ENCODE data around the gene BAZ2B.

The BAZ2B gene

DNA sequence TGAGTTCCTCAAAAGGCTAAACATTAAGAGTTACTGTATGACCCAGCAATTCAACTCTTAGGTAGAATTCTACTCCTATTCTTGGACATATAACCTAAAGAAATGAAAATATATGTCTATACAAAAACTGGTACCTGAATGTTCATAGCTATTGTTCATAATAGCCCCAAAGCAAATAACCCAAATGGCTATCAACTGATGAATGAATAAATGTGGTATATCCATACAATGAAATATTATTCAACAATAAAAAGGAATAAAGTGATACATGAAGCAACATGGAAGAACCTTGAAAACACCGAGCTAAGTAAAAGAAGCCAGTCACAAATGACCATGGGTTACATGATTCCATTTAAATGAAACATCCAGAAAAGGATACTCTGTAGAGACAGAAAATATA lies 114.6 kb downstream of the BAZ2B start:
- H3K4me3 Mint-ChIP-seq = no peak overlapping the region
- peaks cover 23% of the 10 kb centered on the region for H3K4me1 Mint-ChIP-seq
- no peak overlapping the region for H3K27ac Mint-ChIP-seq
- no peaks in the 10 kb centered on the region for H3K27me3 Mint-ChIP-seq
- H3K36me3 Mint-ChIP-seq = peaks cover 16% of the 10 kb centered on the region
- H3K9me3 Mint-ChIP-seq = peaks cover 8% of the 10 kb centered on the region

DNA sequence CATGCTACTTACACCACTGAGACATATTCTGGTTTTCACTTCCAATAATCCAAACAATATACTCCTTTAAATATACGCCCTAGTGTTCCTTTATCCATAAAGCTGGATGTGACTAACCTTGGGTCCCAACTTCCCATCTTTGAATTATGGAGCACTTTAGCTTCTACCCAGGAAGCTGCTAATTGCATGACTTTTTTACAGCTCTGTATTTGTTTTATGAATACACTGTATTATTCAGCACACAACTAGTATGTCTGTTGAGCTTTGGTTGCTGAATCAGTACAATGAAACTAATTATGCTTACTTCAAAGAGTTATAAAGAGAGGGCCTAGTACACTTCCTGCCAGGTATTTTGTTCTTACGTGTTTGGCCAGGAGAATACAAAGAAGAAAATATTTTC lies 118.5 kb downstream of the BAZ2B start:
- peaks cover 12% of the 10 kb centered on the region for H3K36me3 Mint-ChIP-seq
- H3K27me3 Mint-ChIP-seq = no peaks in the 10 kb centered on the region
- H3K4me3 Mint-ChIP-seq = no peak overlapping the region
- peak overlapping the region; percentile 65 for H3K27ac Mint-ChIP-seq
- peaks cover 8% of the 10 kb centered on the region for H3K9me3 Mint-ChIP-seq
- peaks cover 17% of the 10 kb centered on the region for H3K4me1 Mint-ChIP-seq

DNA sequence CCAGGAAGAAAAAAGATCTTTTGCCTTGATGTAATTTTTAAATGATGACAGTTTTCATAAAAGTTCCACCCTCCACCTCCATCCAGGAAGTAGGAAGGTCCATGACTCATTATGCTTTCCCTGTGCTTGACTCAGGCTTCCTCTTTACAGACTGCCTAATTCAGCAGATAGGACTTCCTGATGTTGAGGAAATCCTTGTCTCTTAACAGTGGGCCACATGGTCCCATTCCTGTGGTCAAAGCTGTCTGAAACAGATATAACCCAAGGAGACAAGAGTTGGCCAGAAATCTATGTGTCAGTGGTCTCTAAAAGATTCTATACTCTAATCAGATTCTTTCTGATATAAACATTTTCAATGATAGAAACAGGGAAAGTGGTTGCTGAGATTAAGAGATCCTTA lies 119.1 kb downstream of the BAZ2B start:
- Mint-ChIP-seq H3K36me3 (peaks cover 12% of the 10 kb centered on the region), H3K27ac (peak overlapping the region; percentile 65), H3K4me1 (peaks cover 17% of the 10 kb centered on the region), H3K27me3 (no peaks in the 10 kb centered on the region), H3K4me3 (no peak overlapping the region), H3K9me3 (peaks cover 8% of the 10 kb centered on the region)

DNA sequence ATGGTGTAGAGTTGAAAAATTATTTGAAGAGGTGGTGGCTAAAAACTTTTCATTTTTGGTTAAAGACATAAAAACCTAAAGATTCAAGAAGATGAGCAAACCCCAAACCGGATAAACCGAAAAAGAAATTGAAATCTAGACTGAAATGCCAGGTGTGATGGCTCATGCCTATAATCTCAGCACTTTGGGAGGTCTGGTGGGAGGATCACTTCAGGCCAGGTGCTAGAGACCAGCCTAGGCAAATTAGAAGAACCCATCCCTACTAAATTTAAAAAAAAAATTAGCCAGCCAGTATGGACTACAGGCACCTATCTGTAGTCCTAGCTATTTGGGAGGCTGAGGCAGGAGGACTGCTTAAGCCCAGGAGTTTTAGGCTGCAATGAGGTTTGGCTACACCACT lies 126.9 kb downstream of the BAZ2B start:
- Mint-ChIP-seq H3K9me3 (no peaks in the 10 kb centered on the region), H3K27me3 (no peaks in the 10 kb centered on the region), H3K27ac (no peak overlapping the region), H3K36me3 (peaks cover 5% of the 10 kb centered on the region), H3K4me3 (no peak overlapping the region), H3K4me1 (peaks cover 6% of the 10 kb centered on the region)

DNA sequence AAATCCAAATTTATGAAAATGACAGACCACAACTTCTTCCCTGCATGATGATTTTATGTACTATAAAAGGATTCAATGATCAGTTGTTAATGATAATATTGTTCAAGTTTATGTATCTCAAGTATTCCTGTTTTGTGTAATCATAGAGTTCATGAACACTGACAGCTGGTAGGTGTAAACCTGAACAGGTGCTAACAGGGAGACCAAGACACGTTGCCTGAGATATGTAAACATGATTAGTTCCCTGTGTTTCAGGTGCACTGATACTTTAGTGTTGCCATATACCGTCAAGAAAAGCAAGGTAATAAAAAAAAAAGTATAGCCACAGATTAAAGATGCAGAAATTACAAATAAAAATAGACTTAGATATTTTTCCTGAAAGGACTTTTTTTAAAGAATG lies 131.8 kb downstream of the BAZ2B start:
- no peak overlapping the region for H3K4me3 Mint-ChIP-seq
- H3K27ac Mint-ChIP-seq = no peak overlapping the region
- peaks cover 5% of the 10 kb centered on the region for H3K36me3 Mint-ChIP-seq
- no peaks in the 10 kb centered on the region for H3K27me3 Mint-ChIP-seq
- no peaks in the 10 kb centered on the region for H3K9me3 Mint-ChIP-seq
- peaks cover 6% of the 10 kb centered on the region for H3K4me1 Mint-ChIP-seq

DNA sequence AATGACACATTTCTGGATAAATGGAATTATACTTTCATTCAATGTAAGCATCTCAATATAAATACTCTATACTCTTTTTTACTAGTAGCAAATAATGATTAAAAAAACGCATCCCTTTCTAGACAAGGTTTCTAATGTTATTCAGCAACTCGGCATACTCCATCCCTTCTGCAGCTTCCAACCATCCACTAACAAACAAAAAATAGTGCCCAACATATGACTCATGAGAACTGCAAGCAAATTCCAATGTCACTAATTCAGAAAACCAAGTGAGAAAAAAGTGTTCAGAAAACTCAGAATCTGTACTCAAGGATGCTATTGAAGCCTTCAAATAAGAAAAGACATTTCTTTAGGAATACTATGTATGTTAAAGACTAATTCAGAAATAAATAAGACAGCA lies 140.0 kb downstream of the BAZ2B start:
- Mint-ChIP-seq H3K27ac (no peak overlapping the region), H3K27me3 (no peaks in the 10 kb centered on the region), H3K36me3 (peaks cover 28% of the 10 kb centered on the region), H3K4me1 (no peaks in the 10 kb centered on the region), H3K9me3 (peaks cover 8% of the 10 kb centered on the region), H3K4me3 (no peak overlapping the region)

DNA sequence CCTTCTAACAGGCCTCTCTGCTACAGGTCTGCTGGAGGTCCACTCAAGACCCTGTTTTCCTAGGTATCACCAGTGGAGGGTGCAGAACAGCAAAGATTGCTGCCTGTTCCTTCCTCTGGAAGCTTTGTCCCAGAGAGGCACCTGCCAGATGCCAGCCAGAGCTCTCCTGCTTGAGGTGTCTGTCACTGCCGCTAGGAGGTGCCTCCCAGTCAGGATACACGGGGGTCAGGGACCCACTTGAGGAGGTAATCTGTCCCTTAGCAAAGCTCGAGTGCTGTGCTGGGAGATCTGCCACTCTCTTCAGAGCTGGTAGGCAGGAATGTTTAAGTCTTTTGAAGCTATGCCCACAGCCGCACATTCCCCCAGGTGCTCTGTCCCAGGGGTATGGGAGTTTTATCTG lies 140.6 kb downstream of the BAZ2B start:
- Mint-ChIP-seq H3K4me3 (no peak overlapping the region), H3K36me3 (peaks cover 30% of the 10 kb centered on the region), H3K9me3 (peaks cover 8% of the 10 kb centered on the region), H3K27ac (no peak overlapping the region), H3K4me1 (no peaks in the 10 kb centered on the region), H3K27me3 (no peaks in the 10 kb centered on the region)

DNA sequence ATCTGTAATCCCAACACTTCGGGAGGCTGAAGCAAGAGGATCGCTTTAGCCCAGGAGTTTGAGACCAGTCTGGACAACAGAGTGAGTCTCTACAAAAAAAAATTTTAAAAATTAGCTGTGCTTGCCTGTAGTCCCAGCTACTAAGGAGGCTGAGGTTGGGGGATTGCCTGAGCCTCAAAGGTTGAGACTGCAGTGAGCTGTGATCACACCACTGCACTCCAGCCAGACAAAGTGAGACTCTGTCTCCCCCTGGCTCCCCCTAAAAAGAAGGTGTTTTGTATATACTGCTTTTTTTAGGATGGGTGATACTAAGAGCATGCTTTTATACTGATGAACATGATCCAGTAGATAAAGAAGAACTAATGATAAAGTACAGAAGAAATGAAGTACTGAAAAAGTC lies 145.0 kb downstream of the BAZ2B start:
- Mint-ChIP-seq H3K4me3 (no peak overlapping the region), H3K4me1 (no peaks in the 10 kb centered on the region), H3K27me3 (no peaks in the 10 kb centered on the region), H3K27ac (no peak overlapping the region), H3K9me3 (peaks cover 8% of the 10 kb centered on the region), H3K36me3 (peaks cover 38% of the 10 kb centered on the region)

DNA sequence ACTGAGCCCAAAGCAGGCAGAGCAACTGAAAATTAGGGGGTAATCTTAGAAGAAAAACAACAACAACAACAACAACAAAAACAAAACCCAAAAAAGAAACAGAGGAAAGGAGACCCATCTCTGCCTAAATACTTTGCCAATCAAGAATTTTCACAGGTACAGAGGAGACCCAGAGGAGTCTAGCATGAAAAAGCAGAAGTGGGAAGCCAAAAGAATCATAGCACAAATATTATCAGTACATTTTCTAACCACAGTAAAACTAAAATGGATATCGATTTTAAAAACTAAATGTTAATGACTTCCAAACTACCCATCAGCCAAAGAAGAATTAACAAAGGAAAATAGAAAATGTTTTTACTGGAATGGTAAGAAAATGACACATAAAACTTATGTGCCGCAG lies 148.1 kb downstream of the BAZ2B start:
- no peak overlapping the region for H3K4me3 Mint-ChIP-seq
- no peaks in the 10 kb centered on the region for H3K27me3 Mint-ChIP-seq
- no peaks in the 10 kb centered on the region for H3K4me1 Mint-ChIP-seq
- no peak overlapping the region for H3K27ac Mint-ChIP-seq
- no peaks in the 10 kb centered on the region for H3K9me3 Mint-ChIP-seq
- H3K36me3 Mint-ChIP-seq = peaks cover 23% of the 10 kb centered on the region

DNA sequence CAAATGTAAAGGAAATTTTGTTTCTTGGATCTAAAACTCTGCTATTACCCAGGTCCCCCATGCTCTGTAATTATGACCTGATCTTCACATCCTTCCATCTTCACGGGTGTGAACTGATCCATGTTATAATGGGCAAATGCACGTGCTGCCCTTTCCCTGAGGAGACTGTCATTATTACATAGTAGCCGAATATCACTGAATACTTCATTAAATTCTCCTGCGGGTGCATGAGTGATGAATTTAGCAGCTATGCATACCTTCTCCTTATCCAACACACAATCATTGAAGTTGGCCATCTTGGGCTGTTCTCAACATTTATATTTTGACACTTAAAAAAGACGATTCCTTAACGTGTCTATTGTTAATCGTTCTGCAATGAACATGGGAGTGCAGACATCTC lies 153.4 kb downstream of the BAZ2B start:
- no peak overlapping the region for H3K27ac Mint-ChIP-seq
- peaks cover 4% of the 10 kb centered on the region for H3K9me3 Mint-ChIP-seq
- H3K4me1 Mint-ChIP-seq = peaks cover 10% of the 10 kb centered on the region
- H3K36me3 Mint-ChIP-seq = peaks cover 12% of the 10 kb centered on the region
- H3K27me3 Mint-ChIP-seq = no peaks in the 10 kb centered on the region
- H3K4me3 Mint-ChIP-seq = no peak overlapping the region

DNA sequence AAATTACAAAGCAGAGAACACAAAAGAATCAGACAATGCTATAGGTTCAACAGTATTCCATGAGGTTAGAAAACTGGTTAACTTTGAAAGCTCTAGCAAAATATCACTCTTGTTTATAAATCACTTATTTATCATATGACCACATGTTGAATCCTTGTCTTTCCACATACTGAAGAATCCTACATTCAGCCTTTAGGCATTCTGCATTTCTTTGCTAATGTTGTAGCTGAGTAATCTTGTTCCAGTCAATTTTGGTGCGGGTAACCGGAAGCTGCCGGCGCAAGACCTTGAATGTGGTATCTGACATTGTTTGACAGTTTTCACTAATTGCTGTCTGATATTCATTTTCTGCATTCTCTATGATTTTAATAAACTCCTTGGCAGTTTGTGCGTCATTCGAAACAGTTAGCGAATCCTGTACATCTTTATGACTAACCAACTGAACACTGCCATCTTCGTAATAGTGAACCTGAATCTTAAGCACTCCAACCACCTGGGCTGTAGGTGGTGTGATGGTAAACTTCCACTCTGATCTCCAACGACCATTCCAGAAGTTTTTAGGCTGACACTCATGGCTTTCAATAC lies 154.1 kb downstream of the BAZ2B start:
- Mint-ChIP-seq H3K9me3 (peaks cover 4% of the 10 kb centered on the region), H3K4me3 (no peak overlapping the region), H3K27me3 (no peaks in the 10 kb centered on the region), H3K27ac (no peak overlapping the region), H3K4me1 (peaks cover 17% of the 10 kb centered on the region), H3K36me3 (peaks cover 8% of the 10 kb centered on the region)

DNA sequence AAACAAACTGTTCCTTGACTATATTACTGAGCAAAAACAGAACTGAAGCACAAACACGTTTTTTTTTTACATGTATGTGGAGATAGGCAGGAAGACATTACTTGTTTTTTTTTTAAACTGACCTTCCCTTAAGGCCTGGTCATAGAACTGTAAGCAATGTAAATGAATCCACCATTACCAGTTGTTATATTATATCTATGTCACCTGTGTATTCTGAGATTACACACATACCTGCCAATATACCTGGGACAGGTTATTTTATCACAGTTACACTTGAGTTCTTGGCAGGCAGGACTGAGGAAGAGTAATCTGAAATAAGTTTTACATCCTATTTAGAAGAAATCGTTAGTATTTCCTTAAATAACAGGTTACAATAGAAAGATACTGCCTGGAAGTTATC lies 155.3 kb downstream of the BAZ2B start:
- Mint-ChIP-seq H3K4me1 (peaks cover 27% of the 10 kb centered on the region), H3K4me3 (no peak overlapping the region), H3K9me3 (peaks cover 4% of the 10 kb centered on the region), H3K27ac (no peak overlapping the region), H3K27me3 (no peaks in the 10 kb centered on the region), H3K36me3 (peaks cover 5% of the 10 kb centered on the region)

DNA sequence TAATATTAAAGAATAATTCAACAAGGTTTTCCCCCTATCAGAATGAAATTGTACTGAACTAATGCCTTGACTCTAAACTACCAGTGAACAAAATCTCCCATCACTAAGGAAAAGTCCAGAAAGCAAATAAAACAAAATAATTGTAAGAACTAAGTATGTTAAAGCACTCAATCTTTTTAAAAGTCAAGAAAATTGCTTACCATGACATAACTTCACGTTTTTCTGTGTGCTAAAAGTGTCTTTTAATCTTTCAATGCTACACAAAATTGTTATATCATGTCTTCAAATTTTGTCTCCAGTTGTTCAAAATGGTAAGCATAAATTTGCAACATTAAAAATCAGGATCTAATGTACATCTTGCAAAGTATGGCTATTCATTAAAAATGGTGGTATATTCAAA lies 156.1 kb downstream of the BAZ2B start:
- Mint-ChIP-seq H3K9me3 (peaks cover 4% of the 10 kb centered on the region), H3K4me1 (peaks cover 31% of the 10 kb centered on the region), H3K36me3 (peaks cover 5% of the 10 kb centered on the region), H3K27me3 (no peaks in the 10 kb centered on the region), H3K4me3 (no peak overlapping the region), H3K27ac (no peak overlapping the region)

DNA sequence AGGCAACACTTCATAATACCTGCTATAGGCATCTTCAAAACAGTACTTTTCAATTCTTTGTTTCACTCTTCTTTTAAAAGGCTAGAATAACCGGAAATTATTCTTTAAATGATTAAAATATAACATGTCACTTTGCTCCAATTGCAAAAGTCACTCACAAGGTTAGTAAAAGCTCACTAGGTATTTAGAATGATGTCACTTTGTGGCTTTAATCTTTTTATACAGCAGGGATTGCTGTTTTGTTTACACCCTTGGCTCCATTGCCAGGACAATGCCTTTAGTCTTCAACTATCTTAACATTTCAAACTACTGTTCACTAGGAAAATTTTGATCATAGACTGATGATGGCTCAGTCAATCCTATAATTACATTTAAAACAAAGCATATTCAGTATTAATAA lies 157.1 kb downstream of the BAZ2B start:
- Mint-ChIP-seq H3K9me3 (peaks cover 4% of the 10 kb centered on the region), H3K4me3 (no peak overlapping the region), H3K4me1 (peaks cover 31% of the 10 kb centered on the region), H3K27me3 (no peaks in the 10 kb centered on the region), H3K27ac (no peak overlapping the region), H3K36me3 (peaks cover 4% of the 10 kb centered on the region)

DNA sequence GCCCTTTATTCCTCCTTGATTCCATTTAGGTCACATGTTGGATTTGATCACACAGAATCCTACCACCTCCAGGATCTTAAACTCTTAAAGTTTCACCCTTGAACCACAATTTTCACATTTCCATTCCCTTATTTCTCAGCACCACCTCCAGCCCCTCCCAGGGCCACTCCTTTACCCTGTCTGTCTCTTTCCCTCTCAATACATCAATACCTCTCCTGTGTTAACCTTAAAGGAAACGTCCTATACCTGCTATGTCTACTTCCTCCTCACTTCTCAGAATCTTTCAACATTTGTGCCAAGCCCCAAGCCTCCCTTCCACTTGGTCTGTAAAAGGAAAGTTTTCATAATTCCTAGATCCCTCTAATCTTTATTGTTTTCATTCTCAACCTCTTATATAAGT lies 158.8 kb downstream of the BAZ2B start:
- Mint-ChIP-seq H3K27ac (no peak overlapping the region), H3K27me3 (no peaks in the 10 kb centered on the region), H3K9me3 (peaks cover 4% of the 10 kb centered on the region), H3K36me3 (peaks cover 6% of the 10 kb centered on the region), H3K4me1 (peaks cover 31% of the 10 kb centered on the region), H3K4me3 (no peak overlapping the region)

DNA sequence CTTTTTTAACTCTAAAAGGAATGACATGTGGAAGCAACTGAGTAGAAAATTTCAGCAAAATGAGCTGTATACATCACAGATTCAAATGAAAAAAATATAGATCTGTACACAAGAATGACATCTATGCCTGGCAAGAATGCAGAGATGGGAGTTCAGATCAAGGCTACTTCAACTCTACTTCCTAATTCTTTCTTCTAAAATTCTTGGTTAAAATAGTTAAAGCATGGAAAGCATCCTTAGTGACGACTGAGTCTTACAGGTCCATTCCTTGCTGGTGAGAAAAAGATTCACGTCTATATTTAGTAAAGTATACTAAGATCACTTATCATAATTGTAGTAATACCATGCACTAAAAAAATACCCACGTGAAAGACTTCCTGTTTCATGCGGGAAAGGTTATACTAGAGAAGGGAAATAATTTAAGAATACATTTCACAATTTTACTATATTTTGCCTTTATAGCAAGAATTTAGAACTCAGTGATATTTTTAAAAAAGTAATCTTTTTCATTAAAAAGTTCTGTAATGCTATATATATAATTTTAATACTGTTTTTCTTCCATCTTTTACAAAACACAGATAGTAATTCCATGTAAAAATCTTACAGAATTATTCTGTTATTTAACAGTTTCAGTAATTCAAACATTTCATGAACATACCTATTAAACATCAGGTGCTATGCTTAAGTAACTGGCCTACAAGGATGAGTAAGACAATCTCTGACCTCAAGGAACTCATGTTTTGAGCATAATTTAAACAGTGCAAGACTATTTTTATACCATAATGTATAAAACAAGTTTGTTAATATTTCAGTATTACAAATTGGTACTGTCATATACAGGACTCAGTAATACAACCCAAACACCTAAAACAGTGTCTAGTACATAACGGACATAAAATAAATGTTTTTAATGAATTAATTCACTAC lies 159.6 kb downstream of the BAZ2B start:
- H3K27me3 Mint-ChIP-seq = no peaks in the 10 kb centered on the region
- H3K9me3 Mint-ChIP-seq = peaks cover 4% of the 10 kb centered on the region
- H3K36me3 Mint-ChIP-seq = peaks cover 6% of the 10 kb centered on the region
- H3K4me3 Mint-ChIP-seq = no peak overlapping the region
- H3K27ac Mint-ChIP-seq = no peak overlapping the region
- peaks cover 31% of the 10 kb centered on the region for H3K4me1 Mint-ChIP-seq
